HTERT RPE-1 (cell line): ENCODE results near the gene EIF3J.
"Not testable (repeated sequence)": the region's sequence is repeated elsewhere in the genome, so short reads cannot be mapped to it uniquely, and the experiment has no call there.

Experiments
- in situ Hi-C: fragments of 300-500 bp; cut with MboI; formaldehyde crosslinking; loops from 4 replicates; pipeline ENCODE4 v1.14.3; 2020; ENCODE audit warnings: low sequenced_read_pairs

Gene EIF3J

DNA sequence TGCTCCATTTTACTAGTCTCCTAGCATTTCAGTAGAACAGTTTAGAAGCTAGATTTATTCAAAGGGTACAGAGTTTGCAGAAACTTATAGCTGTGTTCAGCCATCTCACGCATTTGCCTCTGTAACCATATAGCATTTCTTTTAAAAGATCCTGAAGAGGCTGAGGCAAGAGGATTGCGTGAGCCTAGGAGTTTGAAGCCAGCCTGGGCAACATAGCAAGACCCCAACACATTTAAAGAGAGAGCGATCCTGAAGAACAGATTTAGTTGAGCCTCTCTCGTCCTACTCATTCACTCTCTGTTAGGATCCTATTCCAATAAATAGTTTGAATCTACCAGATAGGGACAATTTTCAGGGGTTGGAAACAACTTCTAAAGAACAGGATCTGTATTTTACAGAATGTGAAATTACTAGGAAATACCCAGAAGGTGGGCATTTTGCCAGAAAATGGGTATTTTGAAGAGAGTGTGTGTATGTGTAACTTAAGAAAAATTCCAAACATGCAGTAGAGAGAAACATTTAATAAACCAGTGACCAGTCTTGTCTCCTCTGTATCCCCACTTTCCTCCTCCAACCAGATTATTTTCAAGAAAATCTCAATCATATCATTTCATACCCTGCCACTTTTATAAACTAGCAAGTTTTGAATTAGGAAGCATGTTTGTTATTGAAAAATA is 4.5 kb downstream of the EIF3J start:
- in situ Hi-C loops: no loop called here

DNA sequence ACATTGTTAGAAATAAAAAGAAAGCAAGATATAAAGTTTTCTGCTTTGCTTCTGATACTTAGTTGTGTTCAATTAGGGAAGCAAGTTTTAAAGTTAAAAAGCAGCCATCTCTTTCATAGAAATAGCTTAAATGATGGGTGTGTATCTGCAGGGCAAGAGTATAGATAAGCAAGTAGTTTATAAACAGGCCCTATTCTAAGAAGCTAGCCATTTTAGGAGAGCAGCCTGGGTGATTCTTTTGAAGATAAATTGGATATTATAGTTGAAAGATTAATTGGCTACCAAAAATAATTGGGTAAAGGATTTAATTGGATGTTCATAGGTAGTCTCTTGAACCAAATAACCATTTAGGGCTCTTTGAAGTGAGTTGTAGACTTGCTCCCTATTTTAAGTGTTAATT is 5.6 kb downstream of the EIF3J start:
- in situ Hi-C loops: no loop called here

DNA sequence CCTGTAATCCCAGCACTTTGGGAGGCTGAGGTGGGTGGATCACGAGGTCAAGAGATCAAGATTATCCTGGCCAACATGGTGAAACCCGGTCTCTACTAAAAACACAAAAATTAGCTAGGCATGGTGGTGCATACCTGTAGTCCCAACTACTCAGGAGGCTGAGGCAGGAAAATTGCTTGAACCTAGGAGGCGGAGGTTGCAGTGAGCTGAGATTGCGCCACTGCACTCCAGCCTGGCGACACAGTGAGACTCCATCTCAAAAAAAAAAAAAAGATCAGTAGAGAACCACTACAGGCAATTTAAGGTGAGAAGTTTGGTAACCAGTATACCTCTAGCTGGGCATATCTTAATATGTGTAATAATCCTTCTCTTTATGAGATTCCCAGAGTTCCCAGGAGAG is 7.8 kb downstream of the EIF3J start:
- in situ Hi-C loops: not testable (repeated sequence)

DNA sequence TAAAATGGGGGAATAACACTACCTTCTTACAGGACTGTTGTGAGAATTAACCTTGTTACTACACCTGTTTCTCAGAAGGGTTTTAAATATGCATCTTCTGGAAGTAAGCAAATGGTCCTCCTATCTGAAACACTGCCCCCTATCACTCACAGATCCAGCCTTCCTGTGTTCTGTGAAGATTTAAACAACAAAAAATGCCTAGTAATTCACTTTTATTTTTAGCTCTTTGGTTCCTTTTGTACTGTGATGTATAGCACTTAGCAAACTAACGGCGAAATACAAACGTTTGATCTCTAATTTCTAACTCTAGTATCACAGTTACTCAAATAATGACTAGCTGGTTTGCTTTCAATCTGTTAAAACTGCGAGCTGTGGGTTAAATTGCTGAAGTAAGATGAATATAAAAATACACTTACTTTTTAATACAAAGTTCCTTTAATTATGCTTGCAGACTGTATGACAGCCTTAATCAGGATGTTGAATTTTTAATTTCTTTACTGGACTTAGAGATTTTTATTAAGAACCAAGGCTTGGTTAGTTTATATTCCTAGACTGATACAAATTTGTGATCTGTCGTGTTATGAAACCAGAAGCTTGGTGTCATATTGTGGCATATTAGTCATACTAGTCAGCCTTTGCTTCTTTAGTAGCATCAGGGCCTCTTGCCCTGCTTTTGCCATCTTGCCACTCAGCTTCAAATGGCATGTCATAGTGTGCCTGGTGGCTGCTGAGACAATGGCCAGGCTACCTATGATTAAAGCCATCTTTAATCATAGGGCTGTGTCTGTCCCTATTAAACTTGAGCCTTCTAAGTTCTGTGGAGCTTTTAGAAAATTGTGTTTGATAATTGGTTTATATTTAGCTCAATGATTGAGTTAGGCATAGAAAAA is 9.2 kb downstream of the EIF3J start:
- in situ Hi-C loops: no loop called here

DNA sequence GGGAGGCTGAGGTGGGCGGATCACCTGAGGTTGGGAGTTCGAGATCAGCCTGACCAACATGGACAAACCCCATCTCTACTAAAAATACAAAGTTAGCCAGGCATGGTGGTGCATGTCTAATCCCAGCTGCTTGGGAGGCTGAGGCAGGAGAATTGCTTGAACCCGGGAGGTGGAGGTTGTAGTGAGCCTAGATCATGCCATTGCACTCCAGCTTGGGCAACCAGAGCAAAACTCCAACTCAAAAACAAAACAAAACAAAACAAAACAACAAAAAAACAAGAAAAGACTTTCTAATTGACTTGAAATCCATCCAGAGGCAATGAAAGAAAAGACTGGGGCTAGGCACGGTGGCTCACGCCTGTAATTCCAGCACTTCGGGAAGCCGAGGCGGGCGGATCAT is 12.2 kb downstream of the EIF3J start:
- in situ Hi-C loops: not testable (repeated sequence)

DNA sequence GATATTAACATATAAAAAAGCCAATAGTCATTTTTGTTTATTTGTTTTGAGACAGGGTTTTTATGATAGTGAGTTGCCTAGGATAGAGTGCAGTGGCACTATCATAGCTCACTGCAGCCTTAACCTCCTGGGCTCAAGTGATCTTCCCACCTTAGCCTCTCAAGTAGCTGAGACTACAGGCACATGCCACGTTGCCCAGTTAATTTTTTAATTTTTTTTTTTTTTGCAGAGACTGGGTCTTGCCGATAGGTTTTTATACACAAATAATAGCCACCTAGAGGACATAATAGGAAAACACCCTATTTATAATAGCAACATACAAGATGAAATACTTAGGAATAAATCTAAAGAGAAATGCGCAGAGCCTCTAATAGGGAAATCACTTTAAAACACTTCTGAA is 13.3 kb downstream of the EIF3J start:
- in situ Hi-C loops: no loop called here

DNA sequence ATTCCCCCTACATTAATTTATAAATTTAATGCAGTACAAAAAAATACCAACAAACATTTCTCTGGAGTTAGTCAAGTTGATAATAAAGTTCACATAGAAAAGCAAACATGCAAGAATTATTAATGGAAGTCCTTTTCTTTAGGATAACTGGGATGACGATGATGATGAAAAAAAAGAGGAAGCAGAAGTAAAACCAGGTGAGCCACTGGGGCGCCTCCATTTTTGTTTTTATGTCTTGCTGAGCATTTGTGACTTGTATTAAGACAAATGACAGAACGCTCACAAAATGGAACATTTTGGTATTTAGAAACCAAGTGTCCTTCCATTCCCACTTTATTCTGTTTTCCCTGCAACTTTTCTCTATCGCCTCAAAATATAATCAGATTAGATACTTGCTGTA is 13.8 kb downstream of the EIF3J start:
- in situ Hi-C loops: no loop called here

DNA sequence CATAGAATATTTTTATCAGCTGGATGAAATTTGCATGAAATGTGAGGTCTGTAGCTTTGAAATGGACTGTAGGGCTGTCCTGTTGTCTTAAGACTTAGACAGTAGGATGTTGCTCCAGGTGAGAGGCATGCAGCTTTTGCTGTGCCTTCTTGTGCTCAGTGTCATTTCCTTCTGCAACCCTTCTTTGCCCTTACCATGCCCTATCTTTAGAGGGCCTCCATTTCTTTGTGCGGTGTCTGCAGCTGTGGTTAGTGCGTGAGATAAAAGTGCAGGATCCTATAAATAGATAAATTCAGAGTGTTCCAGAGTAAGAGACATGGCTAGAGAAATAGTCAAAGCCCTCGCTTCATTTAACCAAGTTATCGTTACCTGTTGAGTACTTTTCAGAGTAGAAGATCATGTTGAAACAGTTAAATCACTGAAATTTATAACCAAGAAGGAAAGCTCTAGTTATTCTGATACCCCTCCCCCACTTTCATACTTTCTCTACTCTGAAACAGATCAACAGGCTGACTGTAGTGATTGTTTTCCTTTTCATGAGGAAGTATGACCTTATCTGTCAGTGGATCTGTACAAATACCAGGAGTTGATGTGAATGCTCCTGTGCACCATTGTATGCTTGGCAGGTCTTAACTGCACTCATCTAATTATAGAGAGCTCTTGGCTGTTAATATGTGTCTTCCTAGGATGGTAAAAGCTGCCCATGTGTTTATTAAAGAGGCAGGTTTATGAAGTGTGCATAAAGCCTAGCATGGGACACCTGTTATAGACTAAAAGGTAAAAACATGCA is 18.2 kb downstream of the EIF3J start:
- in situ Hi-C loops: no loop called here

DNA sequence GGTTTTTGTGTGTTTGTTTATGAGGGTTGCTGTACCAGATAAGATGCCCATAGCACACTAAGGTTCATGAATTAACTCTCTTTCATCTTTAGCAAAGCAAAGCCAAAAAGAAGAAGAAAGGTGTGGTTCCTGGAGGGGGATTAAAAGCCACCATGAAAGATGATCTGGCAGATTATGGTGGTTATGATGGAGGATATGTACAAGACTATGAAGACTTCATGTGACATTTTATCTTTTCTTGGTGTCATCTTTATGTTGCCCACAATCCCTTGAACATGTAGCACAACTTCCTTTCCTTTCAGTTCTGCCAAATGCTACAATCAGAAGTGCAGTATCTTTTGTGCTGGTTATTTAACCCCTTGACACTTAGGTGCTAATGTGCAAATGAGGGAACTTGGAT is 24.0 kb downstream of the EIF3J start:
- in situ Hi-C loops: not testable (repeated sequence)

DNA sequence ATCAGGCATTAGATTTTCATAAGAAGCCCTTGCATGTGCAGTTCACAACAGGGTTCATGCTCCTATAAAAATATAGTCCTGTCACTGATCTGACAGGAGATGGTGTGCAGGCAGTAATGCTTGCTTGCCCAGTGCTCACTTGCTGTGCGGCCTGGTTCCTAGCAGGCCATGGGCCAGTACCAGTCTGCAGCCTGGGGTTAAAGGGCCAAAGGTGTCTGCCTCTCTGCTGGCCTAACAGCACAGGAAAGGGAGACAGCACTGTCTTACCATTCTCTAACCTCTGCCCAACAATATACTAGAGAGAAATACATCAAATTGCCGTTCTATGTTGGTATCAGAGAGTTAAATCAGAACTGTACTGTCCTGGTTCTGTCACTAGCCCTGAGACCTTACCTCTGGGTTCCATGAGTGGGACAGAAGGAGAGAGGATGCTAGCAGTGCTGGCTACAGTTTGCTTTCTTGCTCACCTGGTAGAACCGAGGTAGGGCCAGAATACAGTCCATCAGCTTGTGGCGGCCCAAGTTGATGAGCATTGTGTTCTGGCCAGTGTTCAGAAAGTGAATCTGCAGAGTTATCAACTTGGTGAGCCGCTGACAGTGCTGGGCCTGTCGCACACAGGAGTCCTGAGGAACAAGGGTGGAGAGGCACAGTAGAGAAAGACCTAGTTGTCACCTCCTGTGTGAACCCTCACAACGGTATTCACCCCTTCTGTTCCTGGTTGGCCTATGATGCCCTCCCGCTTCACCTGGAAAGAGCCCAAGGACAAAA is 28.6 kb downstream of the EIF3J start:
- in situ Hi-C loops: no loop called here

DNA sequence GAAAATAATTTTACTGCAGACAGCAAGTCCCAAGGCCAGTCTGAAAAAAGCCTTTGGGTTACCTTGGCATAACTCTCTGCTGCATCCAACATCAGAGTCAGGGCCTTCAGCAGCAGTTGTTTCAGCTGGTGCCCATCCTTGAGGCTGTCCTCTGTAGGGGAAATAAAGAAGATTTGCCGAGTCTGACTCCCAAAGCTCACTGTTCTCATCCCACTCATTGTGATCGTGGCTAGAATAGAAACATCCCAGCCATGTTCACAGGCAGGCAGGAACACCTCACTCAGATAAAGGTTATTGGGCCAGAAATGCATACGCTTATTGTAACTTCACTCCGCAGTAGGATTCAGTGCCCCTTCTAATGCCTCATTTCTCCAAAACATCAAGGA is 29.2 kb downstream of the EIF3J start:
- in situ Hi-C loops: no loop called here

DNA sequence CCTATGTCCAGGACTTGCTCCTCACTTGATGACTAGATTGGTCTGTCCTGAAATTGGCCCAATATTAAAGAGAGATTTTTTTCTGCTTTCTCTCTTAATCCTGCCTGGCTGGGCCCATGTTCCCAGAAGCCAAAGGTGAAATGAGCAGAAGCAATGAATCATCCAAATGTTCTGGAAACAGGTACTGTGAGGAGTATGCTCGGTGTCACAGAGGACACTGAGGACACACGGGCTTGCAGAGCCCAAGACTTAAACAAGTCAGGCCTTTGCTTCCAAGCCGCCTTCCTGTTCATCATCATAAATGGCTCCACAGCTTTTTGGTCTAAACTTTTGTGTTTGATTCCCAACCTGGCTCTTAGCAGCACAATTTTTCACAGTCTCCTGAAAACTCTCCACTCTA is 31.4 kb downstream of the EIF3J start:
- in situ Hi-C loops: no loop called here

DNA sequence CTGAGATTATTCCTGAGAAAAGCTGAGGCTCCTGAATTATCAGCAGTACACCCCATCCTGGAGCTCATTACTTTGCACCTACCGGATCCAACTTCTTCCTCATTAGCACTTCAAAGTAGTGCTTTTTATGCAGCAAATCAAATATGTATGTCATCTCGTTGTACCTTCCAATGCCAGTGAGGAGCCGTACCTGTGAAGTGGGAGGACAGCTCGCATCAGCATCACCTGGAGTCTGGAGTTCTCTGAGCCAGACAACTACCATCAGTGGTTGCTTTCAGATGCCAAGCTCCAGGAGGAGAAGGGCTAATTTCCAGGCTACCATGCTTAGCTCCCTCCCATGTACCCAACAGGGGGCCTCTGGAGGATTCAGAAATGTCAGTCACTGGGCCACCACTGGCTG is 32.4 kb downstream of the EIF3J start:
- in situ Hi-C loops: no loop called here

DNA sequence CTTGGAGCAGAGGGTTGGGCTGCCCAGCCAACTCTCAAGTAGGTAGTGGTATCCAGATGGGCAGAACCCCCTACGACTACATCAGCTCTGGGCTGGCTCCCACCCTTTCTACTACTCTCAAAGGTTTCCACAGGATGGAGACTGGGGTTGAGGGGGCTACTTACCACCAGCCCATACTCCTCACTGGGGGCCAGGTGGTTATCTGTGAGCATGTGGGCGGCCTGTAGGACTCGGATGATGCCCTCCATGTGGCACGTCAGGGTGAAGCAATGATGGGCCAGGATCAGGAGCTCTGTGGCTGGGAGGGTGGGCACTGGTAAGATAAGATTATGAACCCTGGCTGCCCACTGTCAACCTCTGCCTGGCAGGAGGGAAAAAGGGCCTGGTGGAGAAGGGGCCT is 33.4 kb downstream of the EIF3J start:
- in situ Hi-C loops: no loop called here

DNA sequence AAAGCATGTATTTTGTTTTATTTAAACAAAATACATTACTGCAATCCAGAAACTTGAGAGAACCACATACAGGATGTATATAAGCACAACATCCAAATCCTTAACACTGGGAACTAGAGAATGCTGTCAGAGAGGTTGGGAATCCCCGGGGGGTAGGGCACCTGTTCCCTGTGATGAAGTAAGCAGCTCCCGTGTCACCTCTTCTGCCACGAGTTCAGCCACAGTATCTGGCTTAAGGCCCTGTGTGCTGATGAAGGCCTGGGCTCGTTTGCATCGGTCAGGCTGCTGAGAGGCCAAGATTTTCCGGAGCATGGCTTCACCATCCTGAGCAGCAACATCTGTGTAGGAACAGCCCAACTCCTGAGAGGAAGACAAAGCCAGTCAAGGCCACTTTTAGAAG is 36.4 kb downstream of the EIF3J start:
- in situ Hi-C loops: no loop called here

DNA sequence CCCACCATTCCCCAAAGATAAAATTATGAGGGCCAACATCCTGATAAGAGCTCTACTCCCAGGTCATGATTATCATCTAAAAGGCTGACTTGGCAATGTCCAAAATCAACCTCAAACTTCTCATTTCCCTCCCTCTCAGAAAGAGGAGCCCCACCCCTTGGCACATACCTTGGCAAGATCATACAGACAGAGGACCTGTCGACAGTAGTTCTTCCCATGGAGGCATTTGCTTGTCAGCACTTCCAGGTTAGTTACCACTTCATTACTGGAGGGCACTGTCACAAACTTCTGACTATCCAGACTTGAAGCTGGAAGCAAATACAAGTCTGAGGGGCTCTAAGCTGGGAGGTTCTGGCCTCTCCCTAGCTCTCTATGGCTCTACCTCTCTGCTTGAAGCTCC is 37.8 kb downstream of the EIF3J start:
- in situ Hi-C loops: no loop called here

DNA sequence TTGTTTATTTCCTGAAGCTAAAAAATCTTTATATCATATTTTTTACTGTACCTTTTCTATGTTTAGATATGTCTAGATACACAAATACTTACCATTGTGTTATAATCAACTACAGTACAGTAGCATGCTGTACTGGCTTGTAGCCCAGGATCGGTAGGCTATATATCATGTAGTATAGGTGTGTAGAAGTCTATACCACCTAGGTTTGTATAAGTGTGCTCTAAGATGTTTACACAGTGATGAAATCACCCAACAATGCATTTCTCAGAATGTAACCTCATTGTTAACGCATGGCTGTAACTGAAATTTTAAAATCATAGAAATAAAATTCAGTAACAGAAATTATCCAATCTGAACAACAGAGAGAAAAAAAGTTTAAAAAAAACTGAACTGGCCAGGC is 43.2 kb downstream of the EIF3J start:
- in situ Hi-C loops: no loop called here

DNA sequence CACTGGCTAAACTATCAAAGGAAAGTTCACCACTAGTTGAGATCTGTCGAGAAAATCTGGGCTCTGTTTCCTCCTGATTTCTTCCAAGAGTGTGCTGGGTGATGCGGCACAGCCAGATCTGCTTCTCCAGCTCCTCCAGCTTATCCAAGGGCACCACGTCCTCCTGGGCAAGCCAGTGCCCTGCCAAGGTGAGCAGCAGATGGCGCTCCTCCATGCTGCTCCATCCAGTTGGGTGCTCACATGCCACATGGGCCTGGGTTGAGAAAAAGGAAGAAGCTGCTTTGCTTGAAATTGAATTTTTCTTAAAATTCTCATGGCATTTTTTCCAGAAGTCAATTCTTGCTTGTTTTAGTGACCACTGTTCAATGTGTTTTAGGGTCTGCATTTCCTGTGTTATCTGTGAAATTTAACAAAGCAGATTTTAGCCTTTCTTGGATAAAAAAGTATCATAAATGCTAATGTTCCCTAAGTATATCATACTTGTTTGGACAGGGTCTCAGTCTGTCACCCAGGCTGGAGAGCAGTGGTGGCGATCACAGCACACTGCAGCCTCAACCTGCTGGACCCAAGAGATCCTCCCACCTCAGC is 47.3 kb downstream of the EIF3J start:
- in situ Hi-C loops: no loop called here

DNA sequence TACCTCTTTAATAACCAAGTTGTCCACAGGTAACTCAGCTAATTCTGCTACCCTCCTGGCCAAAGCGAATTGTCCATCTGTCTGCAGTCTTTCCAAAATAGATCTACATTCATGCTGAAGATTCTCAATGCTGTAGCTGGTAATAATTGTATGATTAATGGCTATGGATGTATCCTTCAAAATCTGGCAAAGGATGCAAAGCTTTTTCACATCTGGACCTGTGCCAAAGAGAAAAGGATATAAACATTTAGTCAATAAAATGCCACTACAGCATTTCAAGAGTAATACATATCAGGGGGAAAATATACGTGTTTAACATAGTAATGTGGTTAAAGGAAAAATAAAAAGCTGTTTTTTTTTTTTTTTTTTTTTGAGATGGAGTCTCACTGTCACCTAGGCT is 48.7 kb downstream of the EIF3J start:
- in situ Hi-C loops: no loop called here

DNA sequence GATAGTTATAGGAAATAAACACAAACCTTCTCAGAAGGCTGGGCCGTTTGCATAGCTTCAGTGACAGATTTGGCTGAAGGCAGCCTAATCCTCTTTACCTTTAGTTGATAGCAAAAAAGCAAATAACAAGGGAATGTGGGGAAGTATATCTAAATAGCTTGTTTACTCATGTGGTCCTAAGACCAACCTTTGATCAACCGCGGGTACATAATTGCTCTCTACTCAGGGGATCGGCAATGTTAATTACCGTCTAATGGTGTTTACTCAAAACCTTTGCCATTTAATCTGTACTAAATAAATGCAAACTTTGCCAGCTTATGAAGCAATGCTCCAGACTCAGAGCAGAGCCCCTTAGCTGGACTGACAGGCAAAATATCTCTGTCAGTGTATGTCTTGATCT is 51.6 kb downstream of the EIF3J start:
- in situ Hi-C loops: no loop called here

DNA sequence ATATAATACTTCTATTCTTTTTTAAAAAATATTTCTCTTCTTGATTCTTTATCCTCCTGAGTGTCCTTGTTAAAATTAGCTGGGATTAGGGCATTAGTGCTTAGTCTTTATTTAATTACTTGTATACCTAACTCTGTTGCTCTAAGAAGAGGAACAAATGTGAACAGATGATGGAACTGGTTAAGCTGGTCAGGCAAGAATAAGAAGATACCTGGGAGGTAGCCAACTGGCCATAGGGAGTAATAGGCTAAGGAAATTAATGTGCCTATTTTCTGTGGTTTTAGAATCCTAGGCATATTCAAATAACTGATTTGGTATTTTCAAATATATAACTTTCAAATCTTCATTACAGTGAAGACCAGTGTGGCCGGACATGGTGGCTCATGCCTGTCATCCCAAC is 54.4 kb downstream of the EIF3J start:
- in situ Hi-C loops: no loop called here
